Measurements from ENCODE around the gene ZMYND8. TPM values are rescaled to one million over a fixed set of nuclear protein-coding genes. Genes with fewer than 3 reads are reported as not detected.

ZMYND8 gene
- total RNA-seq, 3 donors from 2014 or later, result 62.1 to 64.9 (median 62.1) TPM

DNA sequence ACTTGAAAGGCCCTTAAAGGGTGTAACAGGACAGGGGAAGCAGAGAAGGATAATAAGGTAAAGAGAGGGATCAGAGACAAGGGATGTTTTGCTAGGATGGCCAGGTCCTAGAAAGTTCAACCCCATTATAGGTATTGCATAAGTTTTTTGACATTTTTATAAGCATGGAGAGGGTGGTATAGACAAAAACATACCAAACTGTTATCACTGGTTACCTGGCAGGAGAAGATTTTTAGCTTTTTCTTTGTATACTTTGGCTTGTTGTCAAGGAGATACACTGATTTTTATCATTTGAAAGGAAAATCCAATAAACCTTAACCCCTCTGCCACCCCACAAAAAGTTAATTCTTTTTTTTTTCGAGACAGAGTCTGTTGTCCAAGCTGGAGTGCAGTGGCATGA lies 28.4 kb downstream of the ZMYND8 start:
- Histone ChIP-seq H3K9me3 (no peaks in the 10 kb centered on the region), H3K36me3 (ENCODE audit: low read depth) (no peaks in the 10 kb centered on the region), H3K4me3 (no peak overlapping the region), H3K4me1 (ENCODE audit: low read depth) (peaks cover 21% of the 10 kb centered on the region)
- TF ChIP-seq, protein P1, sequence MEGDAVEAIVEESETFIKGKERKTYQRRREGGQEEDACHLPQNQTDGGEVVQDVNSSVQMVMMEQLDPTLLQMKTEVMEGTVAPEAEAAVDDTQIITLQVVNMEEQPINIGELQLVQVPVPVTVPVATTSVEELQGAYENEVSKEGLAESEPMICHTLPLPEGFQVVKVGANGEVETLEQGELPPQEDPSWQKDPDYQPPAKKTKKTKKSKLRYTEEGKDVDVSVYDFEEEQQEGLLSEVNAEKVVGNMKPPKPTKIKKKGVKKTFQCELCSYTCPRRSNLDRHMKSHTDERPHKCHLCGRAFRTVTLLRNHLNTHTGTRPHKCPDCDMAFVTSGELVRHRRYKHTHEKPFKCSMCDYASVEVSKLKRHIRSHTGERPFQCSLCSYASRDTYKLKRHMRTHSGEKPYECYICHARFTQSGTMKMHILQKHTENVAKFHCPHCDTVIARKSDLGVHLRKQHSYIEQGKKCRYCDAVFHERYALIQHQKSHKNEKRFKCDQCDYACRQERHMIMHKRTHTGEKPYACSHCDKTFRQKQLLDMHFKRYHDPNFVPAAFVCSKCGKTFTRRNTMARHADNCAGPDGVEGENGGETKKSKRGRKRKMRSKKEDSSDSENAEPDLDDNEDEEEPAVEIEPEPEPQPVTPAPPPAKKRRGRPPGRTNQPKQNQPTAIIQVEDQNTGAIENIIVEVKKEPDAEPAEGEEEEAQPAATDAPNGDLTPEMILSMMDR (IDR thresholded peaks at IDR 0.05), result no peak
- ATAC-seq, result no peak
- intact Hi-C loops (cut with DNase I, micrococcal nuclease), result no loop called here
- DNase-seq, result no peak

DNA sequence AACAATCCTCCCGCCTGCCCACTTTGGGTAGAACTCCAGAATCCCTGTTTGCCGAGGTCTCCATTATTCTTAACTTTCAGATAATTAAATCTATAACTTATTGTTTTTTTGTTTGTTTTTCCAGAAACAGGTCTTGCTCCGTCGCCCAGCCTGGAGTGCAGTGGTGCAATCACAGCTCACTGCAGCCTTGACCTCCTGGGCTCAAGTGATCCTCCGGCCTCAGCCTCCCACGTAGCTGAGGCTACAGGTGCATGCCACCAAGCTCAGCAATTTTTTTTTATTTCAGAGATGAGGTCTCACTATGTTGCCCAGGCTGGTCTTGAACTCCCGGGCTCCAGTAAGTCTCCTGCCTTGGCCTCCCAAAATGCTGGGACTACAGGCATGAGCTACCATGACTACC lies 28.8 kb downstream of the ZMYND8 start:
- Histone ChIP-seq H3K36me3 (ENCODE audit: low read depth) (no peaks in the 10 kb centered on the region), H3K4me1 (ENCODE audit: low read depth) (peaks cover 21% of the 10 kb centered on the region), H3K4me3 (no peak overlapping the region), H3K9me3 (no peaks in the 10 kb centered on the region)
- no peak for DNase-seq
- intact Hi-C loops (cut with DNase I, micrococcal nuclease), result no loop called here
- TF ChIP-seq, protein P1 (IDR thresholded peaks at IDR 0.05), result no peak
- no peak for ATAC-seq

DNA sequence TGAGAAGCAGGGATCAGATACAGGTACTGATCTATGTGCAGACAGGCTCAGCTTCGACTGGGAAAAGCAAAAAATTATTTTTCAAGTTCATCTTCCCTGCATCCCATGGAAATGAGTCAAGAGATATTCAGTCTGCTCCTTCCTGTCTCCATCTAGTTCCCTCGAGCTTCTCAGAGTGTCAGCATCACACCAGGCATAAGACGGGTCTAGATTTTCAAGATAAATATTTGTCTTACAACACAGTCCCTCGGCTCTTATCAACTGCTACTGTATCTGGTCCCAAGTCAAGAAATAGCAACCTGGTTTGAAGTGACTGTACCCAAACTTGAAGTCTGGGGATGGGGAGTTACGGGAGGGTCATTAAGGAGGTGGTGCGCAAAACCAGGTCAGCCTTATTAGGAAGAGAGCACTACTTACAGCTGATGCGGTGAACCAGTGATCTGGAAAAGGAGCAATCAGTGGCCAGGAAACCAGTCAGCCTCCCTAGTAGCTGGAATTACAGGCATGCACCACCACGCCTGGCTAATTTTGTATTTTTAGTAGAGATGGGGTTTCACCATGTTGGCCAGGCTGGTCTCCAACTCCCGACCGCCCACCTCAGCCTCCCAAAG lies 29.7 kb downstream of the ZMYND8 start:
- Histone ChIP-seq H3K9me3 (no peaks in the 10 kb centered on the region), H3K4me3 (no peak overlapping the region), H3K4me1 (ENCODE audit: low read depth) (peaks cover 30% of the 10 kb centered on the region), H3K36me3 (ENCODE audit: low read depth) (no peaks in the 10 kb centered on the region)
- no peak for ATAC-seq
- TF ChIP-seq, protein P1 (IDR thresholded peaks at IDR 0.05), result no peak
- no peak for DNase-seq
- intact Hi-C loops (cut with DNase I, micrococcal nuclease), result no loop called here

DNA sequence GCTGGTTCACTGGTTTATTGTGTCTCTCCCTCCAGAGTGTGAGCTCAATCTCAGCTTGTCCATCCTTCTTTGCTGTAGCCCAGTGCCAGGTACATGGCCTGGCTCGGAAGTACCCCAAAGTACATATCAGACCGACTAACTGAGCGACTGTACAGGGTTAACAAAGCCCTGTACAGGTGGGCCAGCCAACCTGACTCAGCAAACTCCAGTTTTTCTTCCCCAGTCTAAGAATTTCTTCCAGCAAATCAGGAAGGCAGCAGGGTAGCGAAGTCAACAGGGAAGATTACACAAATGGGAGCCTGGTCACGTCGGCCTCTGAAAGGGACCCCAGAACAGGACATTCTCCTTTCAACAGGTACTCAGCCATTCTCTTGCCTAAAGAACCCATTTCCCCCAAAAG lies 31.3 kb downstream of the ZMYND8 start:
- no peak for ATAC-seq
- no peak for DNase-seq
- TF ChIP-seq, protein P1 (IDR thresholded peaks at IDR 0.05), result no peak
- Histone ChIP-seq H3K36me3 (ENCODE audit: low read depth) (no peaks in the 10 kb centered on the region), H3K4me3 (no peak overlapping the region), H3K9me3 (no peaks in the 10 kb centered on the region), H3K4me1 (ENCODE audit: low read depth) (peaks cover 35% of the 10 kb centered on the region)
- intact Hi-C loops (cut with DNase I, micrococcal nuclease), result no loop called here

DNA sequence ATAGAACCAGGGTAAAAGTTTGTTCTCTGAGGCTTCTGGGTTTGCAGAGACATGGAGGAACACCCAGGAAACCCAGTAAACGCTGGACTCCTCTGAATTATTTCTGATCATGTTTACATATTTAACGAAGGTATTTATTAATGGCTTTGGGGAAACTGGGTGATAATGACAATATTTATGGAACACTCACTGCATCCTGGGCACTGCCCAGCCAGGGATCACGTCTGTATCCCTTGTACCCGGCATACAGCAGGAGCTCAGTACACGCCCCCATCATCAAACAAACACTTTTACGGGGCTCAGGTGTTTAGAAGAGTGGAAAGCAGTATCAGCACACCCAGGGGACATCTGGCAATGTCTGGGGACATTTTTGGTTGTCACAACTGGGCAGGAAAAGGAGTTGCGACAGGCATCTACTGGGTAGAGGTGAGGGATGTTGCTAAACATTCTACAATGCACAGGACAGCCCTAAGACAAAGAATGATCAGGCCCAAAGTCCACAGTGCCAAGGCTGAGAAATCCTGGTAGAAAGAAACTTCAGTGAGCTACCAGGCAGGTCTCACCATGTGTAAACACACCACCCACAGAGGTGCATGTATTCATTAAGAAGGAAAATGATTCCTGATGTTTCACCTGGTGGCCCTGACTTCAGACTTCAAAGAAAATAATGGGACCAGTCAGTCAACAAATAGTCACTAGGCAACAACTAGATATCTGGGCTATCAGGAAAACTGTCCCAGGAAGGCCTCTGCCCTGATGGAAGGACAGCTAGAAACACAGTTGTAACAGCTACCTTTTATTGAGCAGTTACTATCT lies 35.3 kb downstream of the ZMYND8 start:
- peaks cover 62% of the 10 kb centered on the region for H3K4me1 ChIP-seq (ENCODE audit: low read depth)

More for the DNA sequence above, 35.3 kb downstream of the ZMYND8 start:
- Histone ChIP-seq H3K36me3 (ENCODE audit: low read depth) (no peaks in the 10 kb centered on the region), H3K9me3 (no peaks in the 10 kb centered on the region), H3K4me3 (no peak overlapping the region)
- peak; percentile 52 for ATAC-seq
- intact Hi-C loops (cut with DNase I, micrococcal nuclease), result no loop called here
- DNase-seq, result peak in 1 of 3 donors; percentile 53
- TF ChIP-seq, protein P1 (IDR thresholded peaks at IDR 0.05), result no peak
